Central memory CD4-positive, alpha-beta T cell (primary cell): Measurements from ENCODE around the gene CCNO.

Source experiments
- DNase-seq: peaks from one replicate; pipeline ENCODE4 v3.0.0; 2022

The CCNO gene

GRCh38 chr5:55222985-55223811, 10.2 kb downstream of the CCNO start:
- no peak for DNase-seq

- DNase-seq, result no peak
Measured at GRCh38 chr5:55222092-55222984, 11.1 kb downstream of the CCNO start.

GRCh38 chr5:55220433-55221185, 12.8 kb downstream of the CCNO start:
- DNase-seq, result no peak

- no peak for DNase-seq
Measured at GRCh38 chr5:55219770-55220169, 13.6 kb downstream of the CCNO start.

- no peak for DNase-seq
Measured at GRCh38 chr5:55218967-55219366, 14.4 kb downstream of the CCNO start.

GRCh38 chr5:55211184-55211874, 22.1 kb downstream of the CCNO start:
- DNase-seq, result no peak

GRCh38 chr5:55205001-55205400, 28.4 kb downstream of the CCNO start:
- no peak for DNase-seq

GRCh38 chr5:55191165-55191564, 42.2 kb downstream of the CCNO start:
- DNase-seq, result no peak

GRCh38 chr5:55188656-55189540, 44.5 kb downstream of the CCNO start:
- no peak for DNase-seq

GRCh38 chr5:55187370-55187769, 46.0 kb downstream of the CCNO start:
- no peak for DNase-seq
